CD4-positive, alpha-beta T cell treated with Interleukin-2 at 100 ng/mL for 4 hours (primary cell): ENCODE data around the gene SATB2.

Experiments
- DNase-seq: peaks from one replicate; pipeline ENCODE4 v3.0.0-alpha.2; 2020; ENCODE audit warnings: low spot score

Gene SATB2

GRCh38 chr2:199457147-199458008 lies at the start of gene SATB2:
SATB2 (minus strand) TSS chr2:199457939; CDS start chr2:199456037, 1,902 bp downstream.
- DNase-seq: peak; percentile 26

GRCh38 chr2:199505755-199506403 lies 48.1 kb upstream of the SATB2 start:
- DNase-seq: no peak

GRCh38 chr2:199503148-199503547 lies 45.4 kb upstream of the SATB2 start:
- DNase-seq: no peak

GRCh38 chr2:199499005-199499404 lies 41.3 kb upstream of the SATB2 start:
- DNase-seq: no peak

GRCh38 chr2:199495147-199495546 lies 37.4 kb upstream of the SATB2 start:
- no peak for DNase-seq

- DNase-seq: no peak
These were observed 32.3 kb upstream of the SATB2 start for GRCh38 chr2:199490049-199490448.

- DNase-seq: peak; percentile 48
These were observed 31.1 kb upstream of the SATB2 start for GRCh38 chr2:199488772-199489400.

- DNase-seq: peak; percentile 22
These were observed 28.1 kb upstream of the SATB2 start for GRCh38 chr2:199485732-199486335.

- no peak for DNase-seq
These were observed 27.2 kb upstream of the SATB2 start for GRCh38 chr2:199484927-199485326.

- DNase-seq: no peak
These were observed 23.2 kb upstream of the SATB2 start for GRCh38 chr2:199480966-199481365.

- DNase-seq: no peak
These were observed 19.6 kb upstream of the SATB2 start for GRCh38 chr2:199477277-199477834.

- no peak for DNase-seq
These were observed 13.8 kb upstream of the SATB2 start for GRCh38 chr2:199471443-199472057.

- DNase-seq: no peak
These were observed 13.1 kb upstream of the SATB2 start for GRCh38 chr2:199470672-199471442.

GRCh38 chr2:199470361-199470671 lies 12.6 kb upstream of the SATB2 start:
- DNase-seq: no peak

- no peak for DNase-seq
These were observed 12.0 kb upstream of the SATB2 start for GRCh38 chr2:199469514-199470360.

GRCh38 chr2:199468561-199469513 lies 11.1 kb upstream of the SATB2 start:
- no peak for DNase-seq

- DNase-seq: no peak
These were observed 9.5 kb upstream of the SATB2 start for GRCh38 chr2:199467066-199467822.

- DNase-seq: no peak
These were observed 8.9 kb upstream of the SATB2 start for GRCh38 chr2:199466692-199467065.
